GM12874 (cell line): Measurements from ENCODE around the gene GCN1.

Source experiments
- CTCF ChIP-seq: IDR thresholded peaks from 2 replicates; pipeline ENCODE4 v1.5.1; 2011; ENCODE audit warnings: low read depth, mild to moderate bottlenecking, control low read depth, low read length, moderate library complexity; ENCODE audit not compliant: insufficient read depth

Gene GCN1

GRCh38 chr12:120206228-120206627 lies 11.7 kb upstream of the GCN1 start:
- TF ChIP-seq CTCF: no peak

GRCh38 chr12:120204171-120204570 lies 9.7 kb upstream of the GCN1 start:
- no peak for TF ChIP-seq CTCF

- no peak for TF ChIP-seq CTCF
Observed at GRCh38 chr12:120200364-120200800, 5.9 kb upstream of the GCN1 start.

- no peak for TF ChIP-seq CTCF
Observed at GRCh38 chr12:120199595-120200306, 5.2 kb upstream of the GCN1 start.

GRCh38 chr12:120199025-120199424 lies 4.5 kb upstream of the GCN1 start:
- TF ChIP-seq CTCF: no peak

- no peak for TF ChIP-seq CTCF
Observed at GRCh38 chr12:120197542-120197887, 3.0 kb upstream of the GCN1 start.

- no peak for TF ChIP-seq CTCF
Observed at GRCh38 chr12:120196363-120196762, 1.8 kb upstream of the GCN1 start.
